Measurements from ENCODE around the gene LYSET.
"Not testable (repeated sequence)": the region's sequence is repeated elsewhere in the genome, so short reads cannot be mapped to it uniquely, and the experiment has no call there.

Gene LYSET

GRCh38 chr14:93230539-93230938, 45.4 kb downstream of the LYSET start:
- no peak for DNase-seq

GRCh38 chr14:93231129-93231979, 46.2 kb downstream of the LYSET start:
- no peak for DNase-seq

- no peak for DNase-seq
These were observed 47.0 kb downstream of the LYSET start for GRCh38 chr14:93232159-93232558.

GRCh38 chr14:93233078-93233477, 48.0 kb downstream of the LYSET start:
- not testable (repeated sequence) for DNase-seq

GRCh38 chr14:93234798-93235197, 49.7 kb downstream of the LYSET start:
- no peak for DNase-seq

All from CD4-positive, alpha-beta T cell treated with Interleukin-6 for 4 hours (primary cell).